Glutamatergic neuron (in vitro differentiated cells): ENCODE results near the gene KCTD16. TPM values are rescaled to one million over a fixed set of nuclear protein-coding genes. Genes with fewer than 3 reads are reported as not detected.

Experiments used
- DNase-seq: peaks from one replicate; pipeline ENCODE4 v3.0.0; 2022
- H3K27ac Mint-ChIP-seq: one replicate; pipeline ENCODE4 v1.8.0; 2020; ENCODE audit warnings: mild to moderate bottlenecking, mixed read lengths, inconsistent platforms; ENCODE audit not compliant: unreplicated experiment
- H3K27me3 Mint-ChIP-seq: one replicate; pipeline ENCODE4 v1.8.0; 2020; ENCODE audit warnings: mild to moderate bottlenecking, moderate library complexity, mixed read lengths, inconsistent platforms; ENCODE audit not compliant: unreplicated experiment
- H3K36me3 Mint-ChIP-seq: one replicate; pipeline ENCODE4 v1.8.0; 2020; ENCODE audit warnings: mild to moderate bottlenecking, mixed read lengths, inconsistent platforms; ENCODE audit not compliant: unreplicated experiment
- H3K4me1 Mint-ChIP-seq: one replicate; pipeline ENCODE4 v1.8.0; 2020; ENCODE audit warnings: mild to moderate bottlenecking, low read depth, mixed read lengths, inconsistent platforms; ENCODE audit not compliant: unreplicated experiment
- H3K4me3 Mint-ChIP-seq: one replicate; pipeline ENCODE4 v1.8.0; 2020; ENCODE audit warnings: mild to moderate bottlenecking, mixed read lengths, inconsistent platforms; ENCODE audit not compliant: unreplicated experiment
- H3K9me3 Mint-ChIP-seq: one replicate; pipeline ENCODE4 v1.8.0; 2020; ENCODE audit warnings: mild to moderate bottlenecking, moderate library complexity, mixed read lengths, inconsistent platforms; ENCODE audit not compliant: unreplicated experiment
- CTCF ChIP-seq: fragments of 200-600 bp; sonication (generic); IDR thresholded peaks from one replicate; pipeline ENCODE4 v1.5.0; 2021; ENCODE audit not compliant: partially characterized antibody, unreplicated experiment
- total RNA-seq: library from RNA; stranded (reverse); fragmentation: NEBNext Ultra II Directional; extraction: Animal tissue kit (Norgen Biotek cat#: 25700); gene quantifications from one replicate; pipeline ENCODE4 v1.2.1, GENCODE V29; 2021; ENCODE audit not compliant: unreplicated experiment

KCTD16 gene
- total RNA-seq, 1 donor from 2014 or later, result 16.9 TPM

DNA sequence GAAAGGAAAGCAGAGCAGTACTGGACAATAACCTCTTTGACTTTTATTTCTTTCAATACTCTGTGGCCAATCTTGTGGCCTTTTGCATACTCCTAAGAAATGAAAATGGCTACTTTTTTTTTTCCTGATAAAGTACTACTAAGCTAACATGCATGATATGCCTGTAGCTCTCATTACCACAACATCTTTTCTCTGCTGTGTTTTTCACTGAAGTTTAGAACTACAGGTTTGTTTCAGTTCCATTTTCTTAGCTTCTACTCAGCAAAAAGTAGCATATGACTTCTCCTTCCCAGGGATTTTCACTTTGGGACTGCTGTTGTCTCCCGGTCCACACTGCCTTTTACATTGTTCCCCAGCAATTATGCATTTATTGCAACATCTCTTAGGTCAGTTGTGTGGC, 204.0 kb downstream of the KCTD16 start:
- no peak for DNase-seq
- H3K36me3 Mint-ChIP-seq, result no peaks in the 10 kb centered on the region
- no peak overlapping the region for H3K4me3 Mint-ChIP-seq
- no peaks in the 10 kb centered on the region for H3K4me1 Mint-ChIP-seq
- H3K27ac Mint-ChIP-seq, result no peak overlapping the region
- no peak for TF ChIP-seq CTCF
- H3K9me3 Mint-ChIP-seq, result no peaks in the 10 kb centered on the region
- H3K27me3 Mint-ChIP-seq, result no peaks in the 10 kb centered on the region

DNA sequence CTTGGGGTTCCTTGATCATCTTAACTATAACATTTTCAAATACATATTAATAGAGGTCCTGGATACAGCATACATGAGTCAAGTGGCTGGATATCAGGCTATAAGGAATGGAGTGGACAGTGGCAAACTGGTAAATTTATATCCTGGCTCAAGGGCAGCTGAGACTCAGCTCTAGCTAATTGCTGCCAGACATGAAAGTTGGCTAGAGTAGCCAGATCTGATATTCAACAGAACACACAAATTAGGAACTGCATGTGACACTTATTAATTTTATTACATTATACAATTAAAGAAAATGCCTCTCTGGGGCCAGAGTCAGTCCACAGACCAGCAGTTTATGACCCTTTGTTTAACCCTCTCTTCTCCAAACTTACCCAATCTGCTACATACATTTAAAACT, 206.5 kb downstream of the KCTD16 start:
- no peak for DNase-seq
- Mint-ChIP-seq H3K27me3 (no peaks in the 10 kb centered on the region), H3K27ac (no peak overlapping the region), H3K36me3 (peaks cover 4% of the 10 kb centered on the region), H3K4me3 (no peak overlapping the region), H3K9me3 (no peaks in the 10 kb centered on the region), H3K4me1 (no peaks in the 10 kb centered on the region)
- TF ChIP-seq CTCF, result no peak

DNA sequence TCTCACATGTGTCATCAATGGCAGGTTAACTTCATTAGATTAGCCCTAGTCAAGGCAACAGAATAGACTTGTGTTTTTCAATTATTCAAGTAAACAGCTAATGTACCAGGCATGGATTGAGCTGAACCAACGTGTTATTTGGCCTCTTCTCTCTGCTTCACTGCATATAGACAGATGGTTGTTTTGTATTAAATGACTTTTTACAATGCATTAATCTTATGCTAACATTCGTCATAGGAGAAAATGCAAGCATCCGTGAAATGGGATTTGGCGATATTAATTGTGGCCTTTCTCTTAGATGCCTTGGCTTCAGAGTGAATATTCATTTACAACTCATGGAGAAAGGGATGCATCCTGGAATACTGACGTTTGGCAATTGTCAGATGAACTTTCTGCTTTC, 208.0 kb downstream of the KCTD16 start:
- H3K27me3 Mint-ChIP-seq, result no peaks in the 10 kb centered on the region

GRCh38 chr5:144385597-144385996, 214.9 kb downstream of the KCTD16 start:
- TF ChIP-seq CTCF, result no peak
- H3K27me3 Mint-ChIP-seq, result no peaks in the 10 kb centered on the region
- H3K9me3 Mint-ChIP-seq, result no peaks in the 10 kb centered on the region
- H3K4me3 Mint-ChIP-seq, result no peak overlapping the region
- no peaks in the 10 kb centered on the region for H3K4me1 Mint-ChIP-seq
- no peak for DNase-seq
- no peak overlapping the region for H3K27ac Mint-ChIP-seq
- peaks cover under 1% of the 10 kb centered on the region for H3K36me3 Mint-ChIP-seq

More for the DNA sequence above, 208.0 kb downstream of the KCTD16 start:
- TF ChIP-seq CTCF, result no peak
- no peak overlapping the region for H3K4me3 Mint-ChIP-seq
- no peaks in the 10 kb centered on the region for H3K9me3 Mint-ChIP-seq
- H3K4me1 Mint-ChIP-seq, result no peaks in the 10 kb centered on the region
- no peak for DNase-seq
- H3K36me3 Mint-ChIP-seq, result peaks cover 4% of the 10 kb centered on the region
- H3K27ac Mint-ChIP-seq, result no peak overlapping the region

GRCh38 chr5:144386315-144386714, 215.6 kb downstream of the KCTD16 start:
- Mint-ChIP-seq H3K4me1 (no peaks in the 10 kb centered on the region), H3K4me3 (no peak overlapping the region), H3K36me3 (no peaks in the 10 kb centered on the region), H3K27ac (no peak overlapping the region), H3K27me3 (no peaks in the 10 kb centered on the region), H3K9me3 (no peaks in the 10 kb centered on the region)
- no peak for DNase-seq
- no peak for TF ChIP-seq CTCF
